ENCODE data around the gene MDK. TPM values are rescaled to one million over a fixed set of nuclear protein-coding genes. Genes with fewer than 3 reads are reported as not detected.

MDK gene
- total and polyA plus RNA-seq, 2 of the 13 experiments (the other 11 are each of a cell fraction or from before 2014, with no cell fraction given): 312 to 407 TPM

DNA sequence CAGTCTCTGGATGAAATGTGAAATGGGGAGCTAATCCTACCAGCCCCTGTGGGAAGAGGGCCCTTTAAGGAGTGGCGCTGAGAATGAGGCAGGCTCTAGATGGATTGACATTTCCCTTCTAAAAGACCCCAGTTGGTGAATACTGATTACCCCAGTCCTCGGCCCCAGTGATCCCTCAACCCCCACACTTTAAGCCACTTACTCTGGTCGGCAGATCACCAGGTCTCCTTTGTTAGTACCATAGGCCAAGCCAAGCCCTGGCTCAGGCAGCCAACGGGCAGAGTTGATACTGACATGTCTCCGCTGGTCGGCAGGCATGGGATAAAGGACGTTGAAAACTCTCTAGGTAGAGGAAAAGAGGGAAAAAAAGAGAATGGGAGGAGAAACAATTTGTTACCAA lies 36.2 kb downstream of the MDK start:
- DNase-seq (ENCODE audit: low spot score) (no peak), FAIRE-seq (no peak), ATAC-seq (no peak)
- ChIA-PET POLR2A (no interaction called here), CTCF (ENCODE audit: low intra/inter-chr PET ratio, low total read pairs) (no interaction called here)
- intact Hi-C loops (cut with micrococcal nuclease; ENCODE audit: unreplicated experiment) (no loop called here), in situ Hi-C loops (cut with HindIII; ENCODE audit: extremely low pct_ligation_motif_present, low pct_unique_long_range_greater_than_20kb) (no loop called here)
- WGBS (ENCODE audit: low lambda C conversion rate): 99% methylated on average over 7 of the region's 7 CpGs
- no peak overlapping the region for H3K4me3 ChIP-seq (replicated peaks in 1 of 3; ENCODE audit: insufficient read depth in 1 of 3, low read depth in 2 of 3, low read length in 3 of 3)
- no peaks in the 10 kb centered on the region for H3K79me2 ChIP-seq (ENCODE audit: insufficient read depth, low read length)
- BruUV-seq (replicated peaks): no TSS peak
- H3K27ac ChIP-seq (ENCODE audit: extremely low read length, insufficient read depth, low read length): no peak overlapping the region
- H3K4me2 ChIP-seq (ENCODE audit: low read depth, low read length): no peak overlapping the region
- H2AFZ ChIP-seq (ENCODE audit: low read length): no peak overlapping the region
- no peak overlapping the region for H3K9ac ChIP-seq (ENCODE audit: insufficient read depth, low read depth, low read length)
- TF ChIP-seq ZBTB1 (CRISPR knock-in tag; IDR thresholded peaks at IDR 0.05; ENCODE audit: borderline replicate concordance) (no peak), ZNF616 (CRISPR knock-in tag; IDR thresholded peaks at IDR 0.05; ENCODE audit: low read depth) (no peak), MED13 (CRISPR knock-in tag; IDR thresholded peaks at IDR 0.05) (no peak), NCOA5 (CRISPR knock-in tag; IDR thresholded peaks at IDR 0.05) (no peak), ZNF567 (CRISPR knock-in tag; IDR thresholded peaks at IDR 0.05; ENCODE audit: borderline replicate concordance) (no peak), MIXL1 (CRISPR knock-in tag; IDR thresholded peaks at IDR 0.05) (no peak), ZNF260 (CRISPR knock-in tag; IDR thresholded peaks at IDR 0.05; ENCODE audit: borderline replicate concordance, low read depth) (no peak), CHCHD3 (CRISPR knock-in tag; IDR thresholded peaks at IDR 0.05) (no peak)
- TF ChIP-seq, protein P1, sequence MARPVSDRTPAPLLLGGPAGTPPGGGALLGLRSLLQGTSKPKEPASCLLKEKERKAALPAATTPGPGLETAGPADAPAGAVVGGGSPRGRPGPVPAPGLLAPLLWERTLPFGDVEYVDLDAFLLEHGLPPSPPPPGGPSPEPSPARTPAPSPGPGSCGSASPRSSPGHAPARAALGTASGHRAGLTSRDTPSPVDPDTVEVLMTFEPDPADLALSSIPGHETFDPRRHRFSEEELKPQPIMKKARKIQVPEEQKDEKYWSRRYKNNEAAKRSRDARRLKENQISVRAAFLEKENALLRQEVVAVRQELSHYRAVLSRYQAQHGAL (CRISPR knock-in tag; IDR thresholded peaks at IDR 0.05; ENCODE audit: not compliant biosample characterization): no peak
- TF ChIP-seq, protein P2, sequence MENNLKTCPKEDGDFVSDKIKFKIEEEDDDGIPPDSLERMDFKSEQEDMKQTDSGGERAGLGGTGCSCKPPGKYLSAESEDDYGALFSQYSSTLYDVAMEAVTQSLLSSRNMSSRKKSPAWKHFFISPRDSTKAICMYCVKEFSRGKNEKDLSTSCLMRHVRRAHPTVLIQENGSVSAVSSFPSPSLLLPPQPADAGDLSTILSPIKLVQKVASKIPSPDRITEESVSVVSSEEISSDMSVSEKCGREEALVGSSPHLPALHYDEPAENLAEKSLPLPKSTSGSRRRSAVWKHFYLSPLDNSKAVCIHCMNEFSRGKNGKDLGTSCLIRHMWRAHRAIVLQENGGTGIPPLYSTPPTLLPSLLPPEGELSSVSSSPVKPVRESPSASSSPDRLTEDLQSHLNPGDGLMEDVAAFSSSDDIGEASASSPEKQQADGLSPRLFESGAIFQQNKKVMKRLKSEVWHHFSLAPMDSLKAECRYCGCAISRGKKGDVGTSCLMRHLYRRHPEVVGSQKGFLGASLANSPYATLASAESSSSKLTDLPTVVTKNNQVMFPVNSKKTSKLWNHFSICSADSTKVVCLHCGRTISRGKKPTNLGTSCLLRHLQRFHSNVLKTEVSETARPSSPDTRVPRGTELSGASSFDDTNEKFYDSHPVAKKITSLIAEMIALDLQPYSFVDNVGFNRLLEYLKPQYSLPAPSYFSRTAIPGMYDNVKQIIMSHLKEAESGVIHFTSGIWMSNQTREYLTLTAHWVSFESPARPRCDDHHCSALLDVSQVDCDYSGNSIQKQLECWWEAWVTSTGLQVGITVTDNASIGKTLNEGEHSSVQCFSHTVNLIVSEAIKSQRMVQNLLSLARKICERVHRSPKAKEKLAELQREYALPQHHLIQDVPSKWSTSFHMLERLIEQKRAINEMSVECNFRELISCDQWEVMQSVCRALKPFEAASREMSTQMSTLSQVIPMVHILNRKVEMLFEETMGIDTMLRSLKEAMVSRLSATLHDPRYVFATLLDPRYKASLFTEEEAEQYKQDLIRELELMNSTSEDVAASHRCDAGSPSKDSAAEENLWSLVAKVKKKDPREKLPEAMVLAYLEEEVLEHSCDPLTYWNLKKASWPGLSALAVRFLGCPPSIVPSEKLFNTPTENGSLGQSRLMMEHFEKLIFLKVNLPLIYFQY (CRISPR knock-in tag; IDR thresholded peaks at IDR 0.05; ENCODE audit: borderline replicate concordance): no peak
- no peaks in the 10 kb centered on the region for H3K27me3 ChIP-seq (ENCODE audit: control insufficient read depth in 1 of 2, insufficient read depth in 2 of 2, low read length in 2 of 2)
- no peaks in the 10 kb centered on the region for H3K9me3 ChIP-seq (ENCODE audit: low read length)
- peaks cover 42 to 77% of the 10 kb centered on the region in 2 experiments for H3K36me3 ChIP-seq (replicated peaks in 1 of 2; ENCODE audit: control insufficient read depth in 1 of 2, insufficient read depth in 2 of 2, low read length in 2 of 2)
- 0 out of 2 replicates have a peak, but pooled peaks cover 7% of the 10 kb centered on the region for H4K20me1 ChIP-seq (ENCODE audit: insufficient read depth, low read length)
- H3K4me1 ChIP-seq (ENCODE audit: insufficient read depth, low read length): peaks cover 29% of the 10 kb centered on the region

Data from HepG2 (cell line).